H9 (cell line): Measurements from ENCODE around the gene ADAMTS16. TPM values are rescaled to one million over a fixed set of nuclear protein-coding genes. Genes with fewer than 3 reads are reported as not detected.

Experiments
- DNase-seq: peaks from one replicate; pipeline ENCODE4 v3.0.0-alpha.2; 2017
- H2AFZ ChIP-seq: one replicate; pipeline ENCODE4 v1.6.1; 2013; ENCODE audit warnings: mild to moderate bottlenecking, low read length, control low read depth, moderate library complexity
- H2AK5ac ChIP-seq: 2 replicates; pipeline ENCODE4 v1.6.1; 2013; ENCODE audit warnings: low read length, control low read depth, mixed read lengths; ENCODE audit not compliant: insufficient read length
- H2BK120ac ChIP-seq: one replicate; pipeline ENCODE4 v1.6.1; 2013; ENCODE audit warnings: low read depth, mild to moderate bottlenecking, low read length, control low read depth, inconsistent platforms; ENCODE audit not compliant: poor library complexity, severe bottlenecking
- H2BK12ac ChIP-seq: 2 replicates; pipeline ENCODE4 v1.6.1; 2013; ENCODE audit warnings: low read length, control low read depth, mixed read lengths, low read depth; ENCODE audit not compliant: insufficient read length
- H2BK15ac ChIP-seq: 2 replicates; pipeline ENCODE4 v1.6.1; 2013; ENCODE audit warnings: low read depth, low read length, control low read depth
- H2BK20ac ChIP-seq: one replicate; pipeline ENCODE4 v1.6.1; 2013; ENCODE audit warnings: low read depth, mild to moderate bottlenecking, low read length, control low read depth, inconsistent platforms; ENCODE audit not compliant: poor library complexity, severe bottlenecking
- H2BK5ac ChIP-seq: 2 replicates; pipeline ENCODE4 v1.6.1; 2013; ENCODE audit warnings: low read length, control low read depth, mixed read lengths; ENCODE audit not compliant: insufficient read length
- H3K14ac ChIP-seq: 2 replicates; pipeline ENCODE4 v1.6.1; 2013; ENCODE audit warnings: low read length, control low read depth; ENCODE audit not compliant: insufficient read depth
- H3K18ac ChIP-seq: 2 replicates; pipeline ENCODE4 v1.6.1; 2013; ENCODE audit warnings: low read depth, mild to moderate bottlenecking, mixed read lengths, low read length, control low read depth; ENCODE audit not compliant: insufficient read length
- H3K23ac ChIP-seq: 2 replicates; pipeline ENCODE4 v1.6.1; 2013; ENCODE audit warnings: low read length, control low read depth, mixed read lengths, low read depth; ENCODE audit not compliant: insufficient read length
- H3K23me2 ChIP-seq: 2 replicates; pipeline ENCODE4 v1.6.1; 2013; ENCODE audit warnings: low read depth, mild to moderate bottlenecking, mixed read lengths, low read length, control low read depth; ENCODE audit not compliant: insufficient read length, poor library complexity, severe bottlenecking
- H3K27ac ChIP-seq: 2 replicates; pipeline ENCODE4 v1.5.1; 2013; ENCODE audit warnings: low read length, control low read depth, mixed read lengths, low read depth; ENCODE audit not compliant: insufficient read length
- H3K27me3 ChIP-seq: 2 replicates; pipeline ENCODE4 v1.6.1; 2013; ENCODE audit warnings: low read length, control low read depth, inconsistent platforms; ENCODE audit not compliant: insufficient read depth
- H3K4ac ChIP-seq: 2 replicates; pipeline ENCODE4 v1.6.1; 2013; ENCODE audit warnings: low read depth, mild to moderate bottlenecking, control low read depth, inconsistent platforms, low read length, moderate library complexity
- H3K4me1 ChIP-seq: 2 replicates; pipeline ENCODE4 v1.6.1; 2013; ENCODE audit warnings: low read length, control low read depth, inconsistent platforms; ENCODE audit not compliant: insufficient read depth
- H3K4me2 ChIP-seq: 2 replicates; pipeline ENCODE4 v1.6.1; 2013; ENCODE audit warnings: low read length, control low read depth, mixed read lengths; ENCODE audit not compliant: insufficient read length, insufficient read depth
- H3K56ac ChIP-seq: 2 replicates; pipeline ENCODE4 v1.6.1; 2013; ENCODE audit warnings: low read depth, mild to moderate bottlenecking, mixed read lengths, low read length, control low read depth; ENCODE audit not compliant: insufficient read length
- H3K79me1 ChIP-seq: 2 replicates; pipeline ENCODE4 v1.6.1; 2013; ENCODE audit warnings: low read depth, mild to moderate bottlenecking, moderate library complexity, low read length, control low read depth, inconsistent platforms; ENCODE audit not compliant: insufficient read depth, poor library complexity, severe bottlenecking
- H3K79me2 ChIP-seq: 2 replicates; pipeline ENCODE4 v1.6.1; 2013; ENCODE audit warnings: low read length, control low read depth, inconsistent platforms; ENCODE audit not compliant: insufficient read depth
- H3K9ac ChIP-seq: 2 replicates; pipeline ENCODE4 v1.6.1; 2013; ENCODE audit warnings: low read length, control low read depth, mixed read lengths; ENCODE audit not compliant: insufficient read length; ENCODE audit errors: extremely low read depth
- H3K9me3 ChIP-seq: one replicate; pipeline ENCODE4 v1.6.1; 2013; ENCODE audit warnings: low read depth, low read length, inconsistent platforms; ENCODE audit not compliant: control insufficient read depth
- H3T11ph ChIP-seq: one replicate; pipeline ENCODE4 v1.6.1; 2013; ENCODE audit warnings: mild to moderate bottlenecking, low read length, control low read depth, inconsistent platforms
- H4K20me1 ChIP-seq: one replicate; pipeline ENCODE4 v1.6.1; 2013; ENCODE audit not compliant: control insufficient read depth, insufficient read length, insufficient read depth
- H4K5ac ChIP-seq: 2 replicates; pipeline ENCODE4 v1.6.1; 2013; ENCODE audit warnings: low read depth, mild to moderate bottlenecking, mixed read lengths, low read length, control low read depth; ENCODE audit not compliant: insufficient read length
- H4K8ac ChIP-seq: replicated peaks from 2 replicates; pipeline ENCODE4 v1.6.1; 2013; ENCODE audit warnings: low read length, control low read depth, mixed read lengths, low read depth; ENCODE audit not compliant: insufficient read length
- H4K91ac ChIP-seq: 2 replicates; pipeline ENCODE4 v1.6.1; 2013; ENCODE audit warnings: low read depth, mild to moderate bottlenecking, moderate library complexity, mixed read lengths, low read length, control low read depth; ENCODE audit not compliant: insufficient read length
- H3K27ac Mint-ChIP-seq, 3 experiments: 2 replicates in 2 of 3; 3 replicates in 1 of 3; pipeline ENCODE4 v1.8.0; 2020 to 2021; ENCODE audit warnings: mixed read lengths in 3 of 3, mild to moderate bottlenecking in 1 of 3, moderate library complexity in 1 of 3
- H3K27me3 Mint-ChIP-seq: 2 replicates; pipeline ENCODE4 v1.8.0; 2021; ENCODE audit warnings: low read depth, mild to moderate bottlenecking, moderate library complexity, mixed read lengths
- H3K36me3 Mint-ChIP-seq, 3 experiments: 2 replicates in 2 of 3; 3 replicates in 1 of 3; pipeline ENCODE4 v1.8.0; 2020 to 2021; ENCODE audit warnings: low read depth in 3 of 3, mixed read lengths in 3 of 3; ENCODE audit not compliant: insufficient read depth in 1 of 3
- H3K4me1 Mint-ChIP-seq, 2 experiments: 2 replicates each; pipeline ENCODE4 v1.8.0; 2020; ENCODE audit warnings: mixed read lengths in 2 of 2
- H3K4me3 Mint-ChIP-seq, 2 experiments: 2 replicates in 1 of 2; 3 replicates in 1 of 2; pipeline ENCODE4 v1.8.0; 2020 to 2021; ENCODE audit warnings: mild to moderate bottlenecking in 2 of 2, mixed read lengths in 2 of 2, moderate library complexity in 1 of 2
- H3K9me3 Mint-ChIP-seq, 2 experiments: 2 replicates in 1 of 2; 3 replicates in 1 of 2; pipeline ENCODE4 v1.8.0; 2020; ENCODE audit warnings: mild to moderate bottlenecking in 2 of 2, mixed read lengths in 2 of 2, moderate library complexity in 1 of 2
- WGBS: extraction: QIAGEN DNeasy Blood & Tissue Kit; methylation state at CpG from one replicate; pipeline ENCODE4 v1.1.7; 2013; ENCODE audit warnings: missing lambda C conversion rate, low lambda C conversion rate, mixed read lengths; ENCODE audit not compliant: insufficient read length; ENCODE audit errors: extremely low coverage; 5-methylcytosine and 5-hydroxymethylcytosine counted together
- total RNA-seq: library from RNA; stranded (reverse); gene quantifications from 2 replicates; pipeline ENCODE4 v1.2.1, GENCODE V29; 2021
- TF ChIP-seq, protein P1 (sequence below): fragments of 200-600 bp; sonication (generic); conservative IDR thresholded peaks from 3 replicates; pipeline ENCODE4 v1.8.0; 2021; ENCODE audit warnings: antibody characterized with exemption, mild to moderate bottlenecking

The ADAMTS16 gene
- total RNA-seq, 1 experiment from 2014 or later: 4.5 TPM

DNA sequence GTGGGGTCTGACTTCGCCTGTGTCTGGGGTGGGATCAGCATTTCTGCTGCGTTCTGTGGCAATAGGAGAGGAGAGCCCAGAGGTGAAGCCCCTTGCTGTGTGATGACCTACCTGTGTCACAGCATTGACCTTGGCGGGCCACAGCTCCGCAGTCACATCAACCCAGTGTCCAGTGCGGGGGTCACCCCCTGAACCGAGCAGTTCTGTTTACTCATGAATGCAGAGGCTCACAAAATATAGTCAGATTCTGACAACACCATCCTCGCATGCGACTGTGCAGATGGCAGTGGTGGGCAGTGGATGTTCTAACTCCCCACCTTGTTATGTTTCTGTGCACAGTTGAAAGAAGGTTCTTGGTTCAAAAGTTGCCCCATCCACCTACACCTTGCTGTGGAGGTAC lies 100.1 kb downstream of the ADAMTS16 start:
- H2BK15ac ChIP-seq: no peak overlapping the region
- no CpG with 5 or more reads among the region's 8 CpGs for WGBS

More for the DNA sequence above, 100.1 kb downstream of the ADAMTS16 start:
- H3K14ac ChIP-seq: no peak overlapping the region
- H2BK120ac ChIP-seq: no peak overlapping the region
- TF ChIP-seq, protein P1, sequence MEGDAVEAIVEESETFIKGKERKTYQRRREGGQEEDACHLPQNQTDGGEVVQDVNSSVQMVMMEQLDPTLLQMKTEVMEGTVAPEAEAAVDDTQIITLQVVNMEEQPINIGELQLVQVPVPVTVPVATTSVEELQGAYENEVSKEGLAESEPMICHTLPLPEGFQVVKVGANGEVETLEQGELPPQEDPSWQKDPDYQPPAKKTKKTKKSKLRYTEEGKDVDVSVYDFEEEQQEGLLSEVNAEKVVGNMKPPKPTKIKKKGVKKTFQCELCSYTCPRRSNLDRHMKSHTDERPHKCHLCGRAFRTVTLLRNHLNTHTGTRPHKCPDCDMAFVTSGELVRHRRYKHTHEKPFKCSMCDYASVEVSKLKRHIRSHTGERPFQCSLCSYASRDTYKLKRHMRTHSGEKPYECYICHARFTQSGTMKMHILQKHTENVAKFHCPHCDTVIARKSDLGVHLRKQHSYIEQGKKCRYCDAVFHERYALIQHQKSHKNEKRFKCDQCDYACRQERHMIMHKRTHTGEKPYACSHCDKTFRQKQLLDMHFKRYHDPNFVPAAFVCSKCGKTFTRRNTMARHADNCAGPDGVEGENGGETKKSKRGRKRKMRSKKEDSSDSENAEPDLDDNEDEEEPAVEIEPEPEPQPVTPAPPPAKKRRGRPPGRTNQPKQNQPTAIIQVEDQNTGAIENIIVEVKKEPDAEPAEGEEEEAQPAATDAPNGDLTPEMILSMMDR: no peak
- no peak overlapping the region for H3K23ac ChIP-seq
- H4K5ac ChIP-seq: no peak overlapping the region
- H3K9me3 ChIP-seq: no peaks in the 10 kb centered on the region
- H3K36me3 Mint-ChIP-seq: peaks cover 0 to 2% (median 0%) of the 10 kb centered on the region in 3 experiments; a peak in 2 of 7 replicates
- H3K27me3 ChIP-seq: no peaks in the 10 kb centered on the region
- no peaks in the 10 kb centered on the region; the same call in 1 of the 2 replicates for H3K27me3 Mint-ChIP-seq
- no peaks in the 10 kb centered on the region for H3K79me1 ChIP-seq
- no peak overlapping the region for H4K91ac ChIP-seq
- H3K27ac Mint-ChIP-seq: no peak overlapping the region
- H3K23me2 ChIP-seq: no peaks in the 10 kb centered on the region
- H3K9ac ChIP-seq: no peak overlapping the region
- H3T11ph ChIP-seq: no peak overlapping the region
- no peak overlapping the region for H2BK12ac ChIP-seq
- H3K4me3 Mint-ChIP-seq: no peak overlapping the region
- H3K4me1 Mint-ChIP-seq: peaks cover 0 to 3% of the 10 kb centered on the region in 2 experiments; a peak in 1 of 4 replicates
- H3K4me2 ChIP-seq: no peak overlapping the region
- DNase-seq: no peak
- no peak overlapping the region for H2AFZ ChIP-seq
- H4K8ac ChIP-seq: no peak overlapping the region
- no peak overlapping the region for H2BK5ac ChIP-seq
- no peaks in the 10 kb centered on the region for H3K4me1 ChIP-seq
- H3K9me3 Mint-ChIP-seq: no peaks in the 10 kb centered on the region
- H4K20me1 ChIP-seq: no peaks in the 10 kb centered on the region
- no peak overlapping the region for H3K4ac ChIP-seq
- H2BK20ac ChIP-seq: no peak overlapping the region
- no peak overlapping the region for H3K18ac ChIP-seq
- no peaks in the 10 kb centered on the region for H3K79me2 ChIP-seq
- H3K56ac ChIP-seq: no peak overlapping the region
- no peak overlapping the region for H2AK5ac ChIP-seq
- H3K27ac ChIP-seq: no peak overlapping the region
